Heart left ventricle (tissue), 16 donors: Measurements from ENCODE around the gene PPFIBP1. TPM values are rescaled to one million over a fixed set of nuclear protein-coding genes. Genes with fewer than 3 reads are reported as not detected.

Experiments
- ATAC-seq, 4 donors: fragments of 200-7000 bp; cut with Tn5 transposase; one replicate each; pipeline ENCODE4 v1.9.1; 2020 to 2022; ENCODE audit warnings: moderate library complexity in 4 of 4, mild to moderate bottlenecking in 3 of 4, moderate number of reproducible peaks in 1 of 4
- DNase-seq, 5 donors: peaks; one replicate each; pipeline ENCODE4 v3.0.0-alpha.2; 2020
- H3K27ac ChIP-seq, 12 donors: fragments of 200-600 bp; sonication (generic) in 4 of 12; one replicate each; pipeline versions ENCODE4 v1.5.0 to v1.8.0; 2016 to 2022; ENCODE audit warnings: mild to moderate bottlenecking in 2 of 12
- H3K27me3 ChIP-seq, 9 donors: fragments of 200-600 bp; sonication (generic) in 2 of 9; one replicate each; pipeline versions ENCODE4 v1.5.1 to v1.8.0; 2016 to 2022; ENCODE audit warnings: mild to moderate bottlenecking in 3 of 9
- H3K36me3 ChIP-seq, 9 donors: fragments of 200-600 bp; sonication (generic) in 2 of 9; one replicate each; pipeline versions ENCODE4 v1.5.0 to v1.8.0; 2018 to 2022; ENCODE audit warnings: mild to moderate bottlenecking in 2 of 9
- H3K4me1 ChIP-seq, 12 donors: fragments of 200-600 bp; sonication (generic) in 4 of 12; one replicate each; pipeline versions ENCODE4 v1.5.0 to v1.8.0; 2016 to 2022; ENCODE audit warnings: mild to moderate bottlenecking in 3 of 12
- H3K4me3 ChIP-seq, 12 donors: fragments of 200-600 bp; sonication (generic) in 4 of 12; one replicate each; pipeline versions ENCODE4 v1.5.0 to v1.8.0; 2017 to 2022; ENCODE audit warnings: mild to moderate bottlenecking in 9 of 12, moderate library complexity in 4 of 12
- H3K9me3 ChIP-seq, 12 donors: fragments of 200-600 bp; sonication (generic) in 4 of 12; one replicate each; pipeline versions ENCODE4 v1.5.0 to v1.8.0; 2016 to 2022; ENCODE audit warnings: mild to moderate bottlenecking in 1 of 12
- CTCF ChIP-seq, 12 donors: fragments of 200-600 bp; sonication (generic) in 4 of 12; IDR thresholded peaks; one replicate each; pipeline versions ENCODE4 v1.5.0 to v1.8.0; 2018 to 2022; ENCODE audit warnings: antibody characterized with exemption in 12 of 12, mild to moderate bottlenecking in 5 of 12
- POLR2A ChIP-seq, 2 donors: fragments of 450-650 bp; IDR thresholded peaks; one replicate each; pipeline ENCODE4 v1.6.1; 2017; ENCODE audit warnings: antibody characterized with exemption in 2 of 2, mild to moderate bottlenecking in 2 of 2, moderate library complexity in 2 of 2
- WGBS, 4 donors: extraction: QIAGEN DNeasy Blood & Tissue Kit in 2 of 4; methylation state at CpG; one replicate each; pipeline versions ENCODE4 v1.1.5 to v1.1.7; 2013 to 2018; 5-methylcytosine and 5-hydroxymethylcytosine counted together
- intact Hi-C, 10 donors: fragments of 100-400 bp; cut with DNase I; formaldehyde crosslinking; loops; one replicate each; pipeline versions ENCODE4 v1.11.1 to v1.14.2; 2022
- polyA plus RNA-seq, 2 donors: library from polyadenylated mRNA; stranded (reverse); fragments of 200-250 nt; gene quantifications; one replicate each; pipeline ENCODE4 v1.2.3, GENCODE V29; 2013
- total RNA-seq, 9 donors: library from RNA; depleted of rRNA in 2 of 9; stranded (reverse); fragments of >200 nt in 2 of 9; fragmentation: NEBNext Ultra II Directional in 3 of 9; extraction: Animal tissue kit (Norgen Biotek cat#: 25700) in 3 of 9; gene quantifications; one replicate each; pipeline versions ENCODE4 v1.1.0 to v1.2.4, GENCODE V29; 2016 to 2023
- donor health status: ischemic (EF 13 %, LVEDD 7.1; RV severe dilation, severe dysfunction).
- donor health status: healthy with polysubstance abuse.
- donor health status: DM: no; HTN: yes; CAD: no.
- donor health status: DM: no; HTN: no; CAD: no.
- donor health status: ischemic (EF 25% LVEDD 6.9; RV normal size, moderate dysfunction).
- donor health status: ischemic (EF 25% LVEDD 5.7; RV mildly dilated, moderate dysfunction).
- donor health status: healthy.
- donor health status: DM: yes; HTN: yes; CAD: no.
- donor health status: ischemic (EF 35%, LVEDD 5.7; RV mildly dilated, moderate dysfunction).
- donor health status: nonischemic (EF 11% LVEDD 7.7; RV severe dilation, severe dysfunction).
- donor health status: DM: yes; HTN: yes; CAD: no.
- donor health status: PGD.
- donor health status: ischemic (EF 29% LVEDD 5.4; RV normal size, mild dysfunction).
- donor health status: nonischemic (EF 23%, LVEDD 6.1; RV moderate dilation, normal function).

The PPFIBP1 gene
- total and polyA plus RNA-seq, 11 donors, result 48.7 to 413 (median 265) TPM

- intact Hi-C loops, result no loop called here
- Histone ChIP-seq H3K27me3 (no peaks in the 10 kb centered on the region), H3K36me3 (no peaks in the 10 kb centered on the region), H3K27ac (no peak overlapping the region), H3K4me3 (no peak overlapping the region), H3K9me3 (peaks cover 0 to 33% (median 25%) of the 10 kb centered on the region in 12 donors), H3K4me1 (peaks cover 0 to 11% (median 7%) of the 10 kb centered on the region in 12 donors)
- ATAC-seq (peak; percentile 41 to 67 (median 52)), DNase-seq (peak in 3 of 5 donors; percentile 22 to 29 (median 26))
- TF ChIP-seq POLR2A (IDR thresholded peaks at IDR 0.05) (no peak), CTCF (IDR thresholded peaks at IDR 0.05) (no peak)
These were observed 45.1 kb upstream of the PPFIBP1 start for GRCh38 chr12:27478949-27479348.

GRCh38 chr12:27480016-27480415 is 44.0 kb upstream of the PPFIBP1 start:
- 66 to 100% (median 90%) methylated on average over 1 of the region's 1 CpG for WGBS, 4 donors
- no peak for DNase-seq
- ATAC-seq, result no peak
- TF ChIP-seq POLR2A (IDR thresholded peaks at IDR 0.05) (no peak), CTCF (IDR thresholded peaks at IDR 0.05) (no peak)
- H3K9me3 ChIP-seq, result peaks cover 0 to 33% (median 25%) of the 10 kb centered on the region in 12 donors
- no peak overlapping the region for H3K27ac ChIP-seq
- intact Hi-C loops, result loop anchor here in 1 of 10 donors (5.0 kb wide), 1 partner anchor 38 kb away; no protein-coding TSS in a partner anchor
- H3K27me3 ChIP-seq, result no peaks in the 10 kb centered on the region
- H3K4me3 ChIP-seq, result no peak overlapping the region
- no peaks in the 10 kb centered on the region for H3K36me3 ChIP-seq
- H3K4me1 ChIP-seq, result peaks cover 0 to under 1% (median 0%) of the 10 kb centered on the region in 12 donors

- H3K9me3 ChIP-seq, result no peaks in the 10 kb centered on the region
- ATAC-seq (no peak), DNase-seq (no peak)
- intact Hi-C loops, result no loop called here
- no peak overlapping the region for H3K27ac ChIP-seq
- no peak overlapping the region for H3K4me3 ChIP-seq
- TF ChIP-seq CTCF (IDR thresholded peaks at IDR 0.05) (no peak), POLR2A (IDR thresholded peaks at IDR 0.05) (no peak)
- no peaks in the 10 kb centered on the region for H3K27me3 ChIP-seq
- H3K36me3 ChIP-seq, result no peaks in the 10 kb centered on the region
- no peaks in the 10 kb centered on the region for H3K4me1 ChIP-seq
These were observed 37.0 kb upstream of the PPFIBP1 start for GRCh38 chr12:27486961-27487360.

- Histone ChIP-seq H3K27ac (no peak overlapping the region), H3K36me3 (no peaks in the 10 kb centered on the region), H3K27me3 (no peaks in the 10 kb centered on the region), H3K4me3 (no peak overlapping the region), H3K9me3 (no peaks in the 10 kb centered on the region), H3K4me1 (no peaks in the 10 kb centered on the region)
- TF ChIP-seq CTCF (IDR thresholded peaks at IDR 0.05), result no peak
- no peak for TF ChIP-seq POLR2A (IDR thresholded peaks at IDR 0.05)
- no peak for DNase-seq
- WGBS, 4 donors, result 64 to 86% (median 76%) methylated on average over 5 of the region's 5 CpGs
- ATAC-seq, result no peak
- intact Hi-C loops, result no loop called here
These were observed 35.5 kb upstream of the PPFIBP1 start for GRCh38 chr12:27488479-27488878.
